ENCODE measurements around the gene MBOAT2.

MBOAT2 gene

DNA sequence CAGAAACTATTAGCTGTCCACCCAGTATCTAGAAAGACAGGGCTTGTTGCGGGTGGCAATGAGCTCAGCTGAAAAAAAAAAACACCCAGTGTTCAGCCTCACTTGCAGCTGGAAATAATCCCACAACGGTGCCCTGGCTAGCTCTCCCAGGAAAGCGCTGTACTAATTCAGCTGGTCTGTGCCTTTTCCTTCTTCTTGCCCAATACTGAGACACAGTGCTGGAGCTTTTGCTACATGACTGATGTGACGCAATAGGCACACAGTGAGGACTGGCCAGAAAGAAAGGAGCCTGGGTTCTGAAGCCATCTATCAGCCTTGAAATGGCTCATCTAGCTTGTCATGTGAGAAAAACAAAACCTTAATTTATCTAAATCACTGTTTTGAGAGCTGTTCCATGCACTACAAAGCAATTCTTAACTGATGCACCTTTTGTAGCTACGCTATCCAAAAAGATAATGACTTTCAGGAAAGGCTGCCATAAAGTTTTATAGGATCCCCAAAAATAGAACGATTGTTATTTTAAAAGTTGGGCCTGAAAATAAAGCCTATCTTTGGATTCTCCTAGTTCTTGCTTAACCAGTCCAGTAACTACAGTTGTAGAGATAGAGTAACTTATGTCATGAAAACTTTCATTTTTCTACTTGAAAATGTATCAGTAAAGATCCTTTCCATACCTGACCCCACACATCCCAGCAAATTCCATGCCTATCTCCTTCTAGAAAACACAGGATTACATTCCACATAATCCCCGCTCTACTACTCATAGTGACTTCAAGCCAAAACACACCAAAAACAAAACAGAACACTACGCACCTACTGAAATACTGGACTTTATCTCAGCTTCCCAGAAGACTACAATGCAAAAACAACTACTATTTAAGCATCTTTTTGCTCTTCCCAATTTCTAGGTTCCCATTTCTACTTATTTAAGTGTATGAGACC is 181.9 kb downstream of the MBOAT2 start:
- DNase-seq (ENCODE audit: low read depth in 2 of 2) = no peak

DNA sequence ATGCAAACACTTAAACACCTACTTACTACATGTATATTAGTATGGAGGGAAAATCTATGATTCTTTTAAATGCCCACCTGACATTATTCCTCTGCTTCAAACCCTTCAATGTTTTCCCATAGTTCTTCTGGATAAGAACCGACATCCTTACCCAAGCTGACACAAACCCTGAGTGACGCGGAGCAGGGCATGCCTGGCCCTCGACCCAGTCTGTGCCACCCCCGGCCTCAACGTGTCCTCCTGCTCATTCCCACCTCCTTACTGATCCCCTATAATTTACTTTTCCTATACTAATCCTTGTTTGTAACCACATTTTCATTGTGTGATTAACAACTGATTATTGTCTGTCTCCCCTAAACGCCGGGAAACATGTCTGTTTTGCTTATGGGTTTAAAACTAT is 183.5 kb downstream of the MBOAT2 start:
- DNase-seq (ENCODE audit: low read depth in 2 of 2) = no peak

DNA sequence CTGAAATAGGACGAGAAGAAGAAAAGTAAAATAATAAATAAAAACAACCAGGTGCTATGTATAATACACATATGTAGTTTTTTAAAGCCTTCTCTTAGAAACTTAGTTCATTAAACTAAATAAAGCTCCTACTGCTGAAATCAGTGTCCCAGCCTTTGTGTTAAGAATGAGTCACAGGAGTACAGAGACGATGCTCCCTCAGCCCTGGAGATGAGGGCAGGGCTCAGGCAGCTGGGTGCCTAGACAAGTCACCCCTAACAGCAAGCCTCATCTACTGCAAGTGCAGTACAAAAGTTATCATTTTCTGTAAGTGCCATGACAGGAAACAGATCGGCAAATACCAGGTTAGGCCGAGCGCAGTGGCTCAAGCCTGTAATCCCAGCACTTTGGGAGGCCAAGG is 184.3 kb downstream of the MBOAT2 start:
- DNase-seq (ENCODE audit: low read depth in 2 of 2) = no peak

DNA sequence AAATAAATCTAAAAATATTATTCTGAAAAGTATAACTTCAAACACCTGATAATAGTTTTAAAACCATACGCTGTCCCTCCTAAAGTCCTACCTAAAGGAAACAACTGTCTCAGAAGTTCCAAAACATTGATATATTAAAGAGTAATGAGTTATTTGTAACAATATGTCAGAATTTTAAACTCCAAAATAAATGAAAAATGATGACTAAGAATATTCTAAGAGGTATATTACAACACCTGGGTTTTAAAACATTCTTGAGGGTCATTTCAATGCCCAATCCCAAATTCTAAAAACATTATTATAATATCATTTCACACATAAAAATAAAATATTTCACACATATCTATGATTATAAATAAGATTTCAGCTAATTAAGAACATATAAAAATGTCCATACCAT is 186.3 kb downstream of the MBOAT2 start:
- DNase-seq (ENCODE audit: low read depth in 2 of 2) = no peak

DNA sequence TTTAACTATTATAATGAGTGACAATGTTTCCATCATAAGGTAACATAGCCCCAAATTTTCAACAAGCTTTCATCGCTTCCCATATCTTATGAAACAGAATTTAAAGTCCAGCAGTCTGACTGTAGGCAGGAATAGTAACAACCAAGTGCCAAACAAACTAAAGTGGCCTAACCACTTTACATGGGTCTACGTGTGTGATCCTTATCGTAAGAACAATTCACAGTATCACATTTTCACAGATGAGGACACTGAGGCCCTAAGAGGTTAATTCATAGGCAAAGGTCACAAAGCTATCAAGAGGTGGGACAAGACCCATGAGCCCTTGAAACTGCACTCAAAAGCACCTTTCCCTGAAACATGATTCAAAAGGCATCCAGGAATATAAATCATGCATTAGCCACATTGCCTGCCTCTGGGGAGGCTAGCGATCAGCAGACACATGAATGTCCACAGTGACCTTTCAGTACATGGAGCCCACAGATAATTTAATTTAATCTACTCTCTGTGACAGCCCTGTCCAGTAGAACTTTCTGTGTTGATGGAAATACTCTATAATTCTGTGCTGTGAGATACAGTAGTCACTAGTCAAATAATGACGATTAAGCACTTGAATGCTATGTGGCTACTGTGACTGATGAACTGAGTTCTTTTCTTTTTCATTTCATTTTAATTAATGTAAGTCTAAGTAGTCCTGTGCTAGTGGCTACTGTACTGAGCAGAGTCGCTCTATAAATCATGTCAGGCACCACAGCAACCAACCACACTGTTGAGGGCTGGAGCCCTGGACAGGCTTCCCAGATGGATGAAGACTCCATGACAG is 196.4 kb downstream of the MBOAT2 start:
- DNase-seq (ENCODE audit: low read depth in 2 of 2) = no peak

DNA sequence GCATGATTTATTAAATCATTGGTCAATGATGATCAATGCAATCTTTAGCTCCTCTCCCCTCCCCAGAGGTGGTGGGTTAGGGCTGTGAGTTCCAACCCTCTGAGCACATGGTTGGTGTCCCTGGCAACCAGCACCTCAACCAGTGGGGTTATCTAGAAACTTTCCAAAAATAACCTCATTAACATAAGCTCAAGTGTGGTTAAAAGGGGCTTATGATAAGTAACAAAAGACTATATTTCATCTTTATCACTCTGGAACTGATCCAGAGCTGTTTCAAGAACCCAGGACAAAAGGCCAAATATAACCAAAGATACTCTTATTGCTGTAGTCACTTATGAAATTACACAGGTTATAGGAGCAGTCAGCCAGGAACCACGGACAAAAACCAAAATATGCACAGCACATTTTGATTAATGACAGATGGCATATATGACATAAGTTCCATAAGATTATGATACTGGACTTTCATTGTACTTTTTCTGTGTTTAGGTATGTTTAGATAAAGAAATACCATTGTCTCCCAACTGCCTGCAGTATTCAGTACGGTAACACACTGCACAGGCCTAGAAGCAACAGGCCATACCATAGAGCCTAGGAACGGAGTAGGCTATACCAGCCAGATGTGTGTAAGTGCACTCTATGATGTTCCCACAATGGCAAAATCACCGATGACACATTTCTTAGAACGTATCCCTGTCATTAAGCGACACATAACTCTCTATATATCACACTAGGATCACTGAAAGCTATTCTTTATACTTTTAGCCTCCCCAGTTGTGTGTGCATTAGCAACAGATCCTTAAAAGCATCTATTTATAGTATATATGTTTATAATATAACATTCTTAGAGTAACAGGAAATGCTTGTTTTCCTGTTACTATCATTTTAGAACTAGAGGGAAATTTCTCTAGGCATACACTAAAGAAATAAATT is 197.9 kb downstream of the MBOAT2 start:
- no peak for DNase-seq (ENCODE audit: low read depth in 2 of 2)

DNA sequence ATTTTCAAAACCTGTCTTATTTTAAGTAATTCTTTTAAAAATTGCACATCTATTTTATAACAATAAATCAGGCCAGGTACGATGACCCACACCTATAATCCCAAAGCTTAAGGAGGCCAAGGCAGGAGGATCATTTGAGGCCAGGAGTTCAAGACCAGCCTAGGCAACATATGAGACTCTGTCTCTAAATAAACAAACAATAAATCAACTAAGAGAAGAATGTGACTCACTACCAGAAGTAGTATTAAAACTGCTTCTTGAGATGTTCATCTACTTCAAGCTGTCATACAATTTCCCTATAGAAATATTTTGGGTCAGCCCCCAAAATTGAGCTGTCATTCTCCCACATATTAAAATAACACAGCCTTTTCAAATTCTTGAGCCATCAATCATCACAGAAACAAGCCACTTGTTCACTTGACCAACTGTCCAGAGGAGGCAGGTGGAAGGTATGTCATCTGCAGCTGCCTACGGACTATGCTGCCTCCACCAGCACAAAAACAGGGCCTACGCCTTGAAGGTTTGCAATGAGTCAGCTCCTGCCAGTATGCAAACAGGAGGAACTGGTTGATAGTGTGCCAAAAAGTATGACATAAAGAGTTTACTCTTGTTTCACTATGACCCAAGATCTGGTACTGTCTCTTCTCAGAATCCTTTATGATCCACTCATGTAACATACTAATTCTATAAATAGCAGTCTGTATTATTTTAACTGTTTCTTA is 199.7 kb downstream of the MBOAT2 start:
- DNase-seq (ENCODE audit: low read depth in 2 of 2) = no peak

DNA sequence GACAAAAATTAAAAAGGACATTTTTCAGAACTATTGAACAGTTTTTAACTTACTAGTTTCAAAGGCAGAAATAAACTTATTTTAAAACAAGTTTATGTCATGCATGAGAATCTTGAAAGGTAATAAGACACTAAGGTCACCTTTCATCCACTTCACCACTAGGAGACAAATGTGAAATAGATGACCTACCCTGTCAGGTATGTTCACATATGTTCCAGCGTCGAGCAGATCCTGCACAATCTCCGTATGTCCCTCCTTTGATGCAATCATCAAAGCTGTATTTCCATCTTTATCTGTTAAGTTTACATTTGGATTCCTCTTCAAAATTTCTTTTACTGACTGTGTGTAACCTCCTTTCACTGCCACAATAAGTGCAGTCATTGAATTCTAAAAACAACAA is 200.7 kb downstream of the MBOAT2 start:
- DNase-seq (ENCODE audit: low read depth in 2 of 2) = no peak

Data from activated CD8-positive, alpha-beta memory T cell treated with anti-CD3 and anti-CD28 coated beads for 4 hours (primary cell).